A549 (cell line): ENCODE measurements around the gene ZBTB20. TPM values are rescaled to one million over a fixed set of nuclear protein-coding genes. Genes with fewer than 3 reads are reported as not detected.
A peak's percentile ranks its signal among the peaks of the same experiment; 100 is the strongest.

Experiments used
- ATAC-seq, 2 experiments: fragments of 200-7000 bp in 1 of 2; fragments of >200 bp in 1 of 2; cut with Nextera tagmentation in 1 of 2; cut with Tn5 transposase in 1 of 2; 3 replicates each; pipeline versions ENCODE4 v1.8.0 to v1.9.1; 2018 to 2020; ENCODE audit warnings: mild to moderate bottlenecking in 1 of 2, moderate library complexity in 1 of 2
- CTCF ChIA-PET: fragments of 300-600 bp; sonication (Branson Sonifier 250); formaldehyde crosslinking; extraction: SDS; loops from one replicate; lab custom pipeline; 2021; ENCODE audit warnings: antibody characterized with exemption, inconsistent platforms; lab: Yijun Ruan, JAX
- POLR2A ChIA-PET: fragments of 350-600 bp; formaldehyde crosslinking; extraction: SDS; loops from one replicate; lab custom pipeline; 2021; ENCODE audit warnings: antibody characterized with exemption, inconsistent platforms; lab: Yijun Ruan, JAX
- DNase-seq, 2 experiments: peaks; one replicate each; pipeline versions ENCODE4 v3.0.0 to v3.0.0-alpha.2; 2011 to 2016; ENCODE audit warnings: low read depth in 1 of 2, low spot score in 1 of 2
- FAIRE-seq: peaks from 2 replicates; lab custom pipeline; 2011; peaks lifted over from hg19 to GRCh38; lab: Jason Lieb, UNC
- H3K27ac ChIP-seq, 2 experiments: fragments of >200 bp; sonication (Bioruptor Twin); formaldehyde crosslinking; 3 replicates each; pipeline ENCODE4 v1.5.1; 2016 to 2017
- H3K4me1 ChIP-seq: fragments of >200 bp; sonication (Bioruptor Twin); formaldehyde crosslinking; 3 replicates; pipeline ENCODE4 v1.6.1; 2016
- H3K4me2 ChIP-seq: fragments of >200 bp; sonication (Bioruptor Twin); formaldehyde crosslinking; 3 replicates; pipeline ENCODE4 v1.6.1; 2016
- H3K4me3 ChIP-seq: fragments of >200 bp; sonication (Bioruptor Twin); formaldehyde crosslinking; 3 replicates; pipeline ENCODE4 v1.5.1; 2016
- H3K9me3 ChIP-seq: fragments of >200 bp; sonication (Bioruptor Twin); formaldehyde crosslinking; 3 replicates; pipeline ENCODE4 v1.6.1; 2016
- CBX8 ChIP-seq: fragments of 200-600 bp; sonication (generic); IDR thresholded peaks from 2 replicates; pipeline ENCODE4 v1.6.1; 2016
- CEBPB ChIP-seq, 2 experiments: fragments of >200 bp in 1 of 2; sonication (Bioruptor Twin) in 1 of 2; formaldehyde crosslinking in 1 of 2; IDR thresholded peaks; 2 replicates each; pipeline ENCODE4 v1.6.1; 2012 to 2016
- FOSL2 ChIP-seq, 2 experiments: fragments of 450-650 bp in 1 of 2; fragments of >200 bp in 1 of 2; sonication (Bioruptor Twin) in 1 of 2; formaldehyde crosslinking; IDR thresholded peaks; 2 replicates each; pipeline versions ENCODE4 v1.5.0 to v1.6.1; 2016 to 2020; ENCODE audit warnings: mild to moderate bottlenecking in 1 of 2, moderate library complexity in 1 of 2
- HEYL ChIP-seq: fragments of 250-450 bp; sonication (Bioruptor Pico); IDR thresholded peaks from 2 replicates; pipeline ENCODE4 v1.8.0; 2021; ENCODE audit warnings: mild to moderate bottlenecking, moderate library complexity
- JUNB ChIP-seq: fragments of >200 bp; sonication (Bioruptor Twin); formaldehyde crosslinking; IDR thresholded peaks from 2 replicates; pipeline ENCODE4 v1.6.1; 2016
- MAFK ChIP-seq: fragments of 450-650 bp; IDR thresholded peaks from 2 replicates; pipeline ENCODE4 v1.6.1; 2014; ENCODE audit not compliant: partially characterized antibody
- RARB ChIP-seq: fragments of 250-450 bp; sonication (Bioruptor Pico); IDR thresholded peaks from 2 replicates; pipeline ENCODE4 v1.8.0; 2021; ENCODE audit warnings: mild to moderate bottlenecking, moderate library complexity
- ZC3H11A ChIP-seq: fragments of 450-650 bp; IDR thresholded peaks from 2 replicates; pipeline ENCODE4 v1.6.1; 2014; ENCODE audit warnings: antibody characterized with exemption, mild to moderate bottlenecking
- ZSCAN20 ChIP-seq: fragments of 250-450 bp; sonication (Bioruptor Pico); IDR thresholded peaks from 2 replicates; pipeline ENCODE4 v1.8.0; 2022; ENCODE audit warnings: mild to moderate bottlenecking, moderate library complexity
- WGBS: methylation state at CpG from one replicate; pipeline ENCODE4 v1.1.6; 2017; ENCODE audit errors: missing lambda C conversion rate; 5-methylcytosine and 5-hydroxymethylcytosine counted together
- polyA plus RNA-seq, 4 experiments: library from polyadenylated mRNA; depleted of rRNA in 3 of 4; stranded (reverse); fragments of >200 nt; fragmentation: RNase III in 1 of 4; extraction: RNeasy Plus Mini Kit Qiagen cat#74134 plus additional on column Dnase treatment in 1 of 4; gene quantifications; 2 replicates in 3 of 4; 3 replicates in 1 of 4; pipeline ENCODE4 v1.2.3, GENCODE V29; 2011 to 2017
- TF ChIP-seq, protein P1 (sequence below): fragments of 150-350 bp; IDR thresholded peaks from 2 replicates; pipeline ENCODE4 v1.6.1; 2014; ENCODE audit warnings: low read depth, mild to moderate bottlenecking, low read length
- TF ChIP-seq, protein P2 (sequence below): fragments of >200 bp; sonication (Bioruptor Twin); formaldehyde crosslinking; IDR thresholded peaks from 3 replicates; pipeline ENCODE4 v1.6.1; 2016
- TF ChIP-seq, protein P3 (sequence below): fragments of >200 bp; sonication (Bioruptor Twin); formaldehyde crosslinking; IDR thresholded peaks from 3 replicates; pipeline ENCODE4 v1.5.1; 2016
- TF ChIP-seq, protein P4 (sequence below): IDR thresholded peaks from 2 replicates; pipeline ENCODE4 v1.6.1; 2012; ENCODE audit warnings: low read depth, borderline replicate concordance

ZBTB20 gene
- polyA plus RNA-seq, 2 of the 4 experiments (the other 2 are of a cell fraction) = 0.85 to 5.0 TPM

DNA sequence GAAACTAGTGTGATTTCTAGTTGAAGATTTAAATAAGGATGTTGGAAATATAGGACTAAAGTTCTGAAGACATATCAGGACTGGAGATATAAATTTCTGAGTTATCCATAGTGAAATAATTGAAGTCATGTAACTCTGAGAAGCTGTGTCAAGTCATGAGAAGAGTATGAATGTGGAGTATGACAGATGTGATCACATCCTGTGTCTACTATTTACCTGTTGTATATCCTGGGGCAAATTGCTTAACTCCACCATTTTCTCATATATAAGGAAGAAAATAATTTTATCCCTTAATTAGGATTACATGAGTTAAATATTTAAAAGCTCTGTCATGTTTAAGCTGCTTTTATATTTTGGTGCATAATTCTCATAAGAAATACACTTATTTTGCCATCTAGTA lies 350.3 kb downstream of the ZBTB20 start:
- ATAC-seq = no peak
- CTCF ChIA-PET = no interaction called here

DNA sequence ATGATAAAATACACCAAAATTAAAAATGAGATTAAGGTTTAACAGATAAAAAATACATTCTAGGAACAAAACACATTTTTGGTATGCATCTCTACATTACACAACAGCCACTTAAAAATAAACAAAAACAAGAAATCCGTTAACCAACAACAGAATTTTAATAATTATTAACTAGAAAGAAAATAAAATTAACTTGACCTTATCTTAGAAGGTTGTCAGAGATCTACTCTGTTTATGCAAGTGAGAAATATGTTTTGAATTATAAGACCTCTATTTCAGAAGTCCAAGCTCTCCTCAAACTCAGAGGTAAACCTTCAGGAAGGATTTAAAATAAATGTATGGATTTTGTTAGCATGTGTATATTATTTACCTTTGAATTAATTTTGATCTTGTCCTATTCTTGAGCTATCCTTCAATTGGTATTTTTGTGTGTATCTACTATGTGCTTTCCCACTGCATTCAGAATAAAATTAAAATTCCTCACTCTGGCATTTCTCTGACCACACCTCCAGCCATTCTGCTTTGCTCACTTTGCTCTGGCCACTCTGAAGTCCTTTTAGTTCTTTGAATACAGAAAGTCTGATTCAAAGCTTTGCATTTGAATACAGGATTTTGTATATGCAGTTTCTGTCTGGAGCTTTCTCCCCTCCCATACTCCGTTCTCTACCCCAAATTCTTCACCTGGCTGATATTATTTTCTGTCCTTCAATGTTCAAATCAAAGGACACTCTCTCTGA lies 352.0 kb downstream of the ZBTB20 start:
- FAIRE-seq (no peak), DNase-seq (no peak), ATAC-seq (no peak)
- POLR2A ChIA-PET = no interaction called here
- H3K4me1 ChIP-seq = 0 out of 3 replicates have a peak, but pooled peaks cover 3% of the 10 kb centered on the region
- WGBS = 66% methylated on average over 2 of the region's 2 CpGs
- no peak overlapping the region for H3K27ac ChIP-seq
- no peak overlapping the region for H3K4me2 ChIP-seq
- CTCF ChIA-PET = interaction anchor here (0.6 to 1.1 kb wide), 2 partner anchors 29 to 657 kb away, joined by 3 to 4 read pairs; no protein-coding TSS in a partner anchor
- H3K9me3 ChIP-seq = no peaks in the 10 kb centered on the region
- TF ChIP-seq, protein P1, sequence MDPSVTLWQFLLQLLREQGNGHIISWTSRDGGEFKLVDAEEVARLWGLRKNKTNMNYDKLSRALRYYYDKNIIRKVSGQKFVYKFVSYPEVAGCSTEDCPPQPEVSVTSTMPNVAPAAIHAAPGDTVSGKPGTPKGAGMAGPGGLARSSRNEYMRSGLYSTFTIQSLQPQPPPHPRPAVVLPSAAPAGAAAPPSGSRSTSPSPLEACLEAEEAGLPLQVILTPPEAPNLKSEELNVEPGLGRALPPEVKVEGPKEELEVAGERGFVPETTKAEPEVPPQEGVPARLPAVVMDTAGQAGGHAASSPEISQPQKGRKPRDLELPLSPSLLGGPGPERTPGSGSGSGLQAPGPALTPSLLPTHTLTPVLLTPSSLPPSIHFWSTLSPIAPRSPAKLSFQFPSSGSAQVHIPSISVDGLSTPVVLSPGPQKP = no peak
- TF ChIP-seq ZSCAN20 (CRISPR knock-in tag) = no peak
- TF ChIP-seq, protein P2, sequence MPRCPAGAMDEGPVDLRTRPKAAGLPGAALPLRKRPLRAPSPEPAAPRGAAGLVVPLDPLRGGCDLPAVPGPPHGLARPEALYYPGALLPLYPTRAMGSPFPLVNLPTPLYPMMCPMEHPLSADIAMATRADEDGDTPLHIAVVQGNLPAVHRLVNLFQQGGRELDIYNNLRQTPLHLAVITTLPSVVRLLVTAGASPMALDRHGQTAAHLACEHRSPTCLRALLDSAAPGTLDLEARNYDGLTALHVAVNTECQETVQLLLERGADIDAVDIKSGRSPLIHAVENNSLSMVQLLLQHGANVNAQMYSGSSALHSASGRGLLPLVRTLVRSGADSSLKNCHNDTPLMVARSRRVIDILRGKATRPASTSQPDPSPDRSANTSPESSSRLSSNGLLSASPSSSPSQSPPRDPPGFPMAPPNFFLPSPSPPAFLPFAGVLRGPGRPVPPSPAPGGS = no peak
- TF ChIP-seq CBX8 = no peak
- no peak for TF ChIP-seq JUNB
- TF ChIP-seq HEYL = no peak
- no peak overlapping the region for H3K4me3 ChIP-seq

More for the DNA sequence above, 350.3 kb downstream of the ZBTB20 start:
- Histone ChIP-seq H3K27ac (no peak overlapping the region), H3K4me3 (no peak overlapping the region), H3K9me3 (no peaks in the 10 kb centered on the region)
- FAIRE-seq = no peak
- POLR2A ChIA-PET = no interaction called here
- TF ChIP-seq MAFK = peak; percentile 46
- TF ChIP-seq FOSL2 (IDR thresholded peaks at IDR 0.05) = no peak
- TF ChIP-seq FOSL2 (CRISPR knock-in tag; IDR thresholded peaks at IDR 0.05) = no peak
- TF ChIP-seq, all 56 proteins: peak for 1
- Histone ChIP-seq H3K4me1 (0 out of 3 replicates have a peak, but pooled peaks cover 3% of the 10 kb centered on the region), H3K4me2 (no peak overlapping the region)
- DNase-seq = no peak

DNA sequence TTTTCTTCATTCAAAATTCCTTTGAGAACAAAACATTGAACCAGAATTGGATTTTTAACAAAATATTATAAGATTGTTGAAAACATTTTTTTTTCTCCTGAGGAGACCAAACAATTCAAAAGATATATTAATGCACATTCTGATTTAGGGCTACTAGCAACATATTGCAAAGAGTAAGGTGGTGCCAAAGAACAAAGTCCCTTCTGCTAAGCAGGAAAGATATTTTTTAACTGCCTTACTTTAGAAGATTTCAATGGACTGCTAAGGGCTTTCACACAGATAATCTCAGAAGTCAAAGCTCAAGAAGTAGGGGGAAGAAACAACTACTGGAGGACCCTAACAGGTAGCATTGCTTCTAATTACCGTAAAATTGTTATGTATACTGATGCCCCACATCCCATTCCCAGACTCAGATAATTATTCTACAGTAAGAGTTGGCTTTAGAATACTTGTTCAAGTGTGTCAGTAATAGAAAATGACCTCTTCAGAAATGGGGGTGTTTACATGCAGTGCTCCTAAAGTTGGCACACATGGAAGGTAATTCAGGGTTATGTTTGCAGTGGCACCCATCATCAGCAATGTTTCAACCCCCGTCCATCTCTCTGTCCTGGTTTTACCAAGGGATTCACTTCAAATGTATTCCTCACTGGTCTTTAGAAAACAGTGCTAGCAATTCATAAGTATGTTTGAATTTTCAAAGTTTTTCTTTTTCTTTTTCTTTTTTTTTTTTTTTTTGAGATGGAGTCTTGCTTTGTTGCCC lies 354.7 kb downstream of the ZBTB20 start:
- DNase-seq = no peak
- no peak for ATAC-seq
- TF ChIP-seq RARB (no peak), CEBPB (IDR thresholded peaks at IDR 0.05) (no peak)
- TF ChIP-seq, protein P3, sequence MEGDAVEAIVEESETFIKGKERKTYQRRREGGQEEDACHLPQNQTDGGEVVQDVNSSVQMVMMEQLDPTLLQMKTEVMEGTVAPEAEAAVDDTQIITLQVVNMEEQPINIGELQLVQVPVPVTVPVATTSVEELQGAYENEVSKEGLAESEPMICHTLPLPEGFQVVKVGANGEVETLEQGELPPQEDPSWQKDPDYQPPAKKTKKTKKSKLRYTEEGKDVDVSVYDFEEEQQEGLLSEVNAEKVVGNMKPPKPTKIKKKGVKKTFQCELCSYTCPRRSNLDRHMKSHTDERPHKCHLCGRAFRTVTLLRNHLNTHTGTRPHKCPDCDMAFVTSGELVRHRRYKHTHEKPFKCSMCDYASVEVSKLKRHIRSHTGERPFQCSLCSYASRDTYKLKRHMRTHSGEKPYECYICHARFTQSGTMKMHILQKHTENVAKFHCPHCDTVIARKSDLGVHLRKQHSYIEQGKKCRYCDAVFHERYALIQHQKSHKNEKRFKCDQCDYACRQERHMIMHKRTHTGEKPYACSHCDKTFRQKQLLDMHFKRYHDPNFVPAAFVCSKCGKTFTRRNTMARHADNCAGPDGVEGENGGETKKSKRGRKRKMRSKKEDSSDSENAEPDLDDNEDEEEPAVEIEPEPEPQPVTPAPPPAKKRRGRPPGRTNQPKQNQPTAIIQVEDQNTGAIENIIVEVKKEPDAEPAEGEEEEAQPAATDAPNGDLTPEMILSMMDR = no peak
- TF ChIP-seq, protein P4, sequence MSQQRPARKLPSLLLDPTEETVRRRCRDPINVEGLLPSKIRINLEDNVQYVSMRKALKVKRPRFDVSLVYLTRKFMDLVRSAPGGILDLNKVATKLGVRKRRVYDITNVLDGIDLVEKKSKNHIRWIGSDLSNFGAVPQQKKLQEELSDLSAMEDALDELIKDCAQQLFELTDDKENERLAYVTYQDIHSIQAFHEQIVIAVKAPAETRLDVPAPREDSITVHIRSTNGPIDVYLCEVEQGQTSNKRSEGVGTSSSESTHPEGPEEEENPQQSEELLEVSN = no peak
- Histone ChIP-seq H3K9me3 (no peaks in the 10 kb centered on the region), H3K4me3 (no peak overlapping the region), H3K4me1 (0 out of 3 replicates have a peak, but pooled peaks cover 3% of the 10 kb centered on the region), H3K27ac (no peak overlapping the region), H3K4me2 (no peak overlapping the region)
- CTCF ChIA-PET = no interaction called here
- FAIRE-seq = no peak
- 91% methylated on average over 2 of the region's 2 CpGs for WGBS
- POLR2A ChIA-PET = no interaction called here

DNA sequence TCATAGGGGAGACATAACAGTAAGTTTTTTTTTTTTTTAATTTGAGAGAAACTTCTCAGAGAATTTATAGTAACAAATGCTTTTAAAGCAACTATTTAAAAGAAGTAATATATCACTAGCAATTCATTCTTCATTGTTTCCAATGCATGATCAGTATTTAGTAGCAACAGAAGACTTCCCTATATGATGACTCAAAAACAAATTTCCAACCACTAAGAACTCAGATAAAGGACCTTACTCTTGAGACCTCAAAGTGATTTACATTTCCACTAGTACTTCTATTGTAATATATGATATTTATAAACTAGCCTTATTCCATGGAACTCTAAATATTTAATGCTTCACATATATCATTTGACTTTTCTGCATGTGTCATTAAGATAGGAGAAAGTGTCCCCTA lies 356.3 kb downstream of the ZBTB20 start:
- POLR2A ChIA-PET = no interaction called here
- Histone ChIP-seq H3K4me3 (no peak overlapping the region), H3K27ac (no peak overlapping the region), H3K4me1 (0 out of 3 replicates have a peak, but pooled peaks cover 3% of the 10 kb centered on the region), H3K9me3 (no peaks in the 10 kb centered on the region), H3K4me2 (no peak overlapping the region)
- CTCF ChIA-PET = no interaction called here
- DNase-seq = no peak
- no peak for FAIRE-seq
- ATAC-seq = no peak
- no peak for TF ChIP-seq ZC3H11A
- TF ChIP-seq, all 56 proteins: peak for 0
